ENCODE results near the gene CT45A2.
"Not testable (repeated sequence)": the region's sequence is repeated elsewhere in the genome, so short reads cannot be mapped to it uniquely, and the experiment has no call there.

CT45A2 gene

DNA sequence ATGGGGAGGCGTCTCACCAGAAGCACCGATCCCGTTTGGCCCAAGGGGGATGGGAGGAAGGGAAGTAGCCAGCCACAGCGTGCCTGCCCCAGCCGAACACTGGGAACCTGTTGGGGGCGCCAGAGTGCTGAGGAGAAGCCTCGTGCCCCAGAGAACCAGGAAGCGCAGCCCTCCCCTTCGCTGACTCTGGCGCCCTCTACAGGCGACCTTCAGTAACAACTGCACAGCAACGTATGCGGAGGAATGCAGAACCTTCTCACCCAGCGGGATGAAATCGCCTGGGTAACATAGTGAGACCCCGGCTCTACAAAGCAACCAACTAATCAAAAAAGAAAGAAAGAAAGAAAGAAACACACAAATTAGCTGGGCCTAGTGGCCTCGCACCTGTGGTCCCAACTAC lies at the start of gene CT45A2:
CT45A2 (minus strand) TSS at position 101 of the 400 bp plus-strand sequence. CDS start 3,747 bp downstream, outside the sequence.
- H4K20me1 ChIP-seq (ENCODE audit: insufficient read depth); H3K27me3 ChIP-seq (ENCODE audit: insufficient read depth, low read depth); H3K9ac ChIP-seq; H3K4me2 ChIP-seq; H3K79me2 ChIP-seq (ENCODE audit: insufficient read depth, low read depth); H3K4me3 ChIP-seq (IDR thresholded peaks at IDR 0.05; ENCODE audit: insufficient read depth, low read depth, low read length); H3K27ac ChIP-seq; H3K36me3 ChIP-seq (ENCODE audit: insufficient read depth); H2AFZ ChIP-seq (ENCODE audit: low read depth); H3K4me1 ChIP-seq (ENCODE audit: low read depth, poor library complexity, severe bottlenecking): not testable (repeated sequence)

DNA sequence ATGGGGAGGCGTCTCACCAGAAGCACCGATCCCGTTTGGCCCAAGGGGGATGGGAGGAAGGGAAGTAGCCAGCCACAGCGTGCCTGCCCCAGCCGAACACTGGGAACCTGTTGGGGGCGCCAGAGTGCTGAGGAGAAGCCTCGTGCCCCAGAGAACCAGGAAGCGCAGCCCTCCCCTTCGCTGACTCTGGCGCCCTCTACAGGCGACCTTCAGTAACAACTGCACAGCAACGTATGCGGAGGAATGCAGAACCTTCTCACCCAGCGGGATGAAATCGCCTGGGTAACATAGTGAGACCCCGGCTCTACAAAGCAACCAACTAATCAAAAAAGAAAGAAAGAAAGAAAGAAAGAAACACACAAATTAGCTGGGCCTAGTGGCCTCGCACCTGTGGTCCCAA lies 34.6 kb upstream of the CT45A2 start, which contains the start of gene CT45A8:
CT45A8 (minus strand) TSS at position 101 of the 400 bp plus-strand sequence. CDS start 3,755 bp downstream, outside the sequence.
- H3K4me1 ChIP-seq (ENCODE audit: low read depth, poor library complexity, severe bottlenecking) = not testable (repeated sequence)

DNA sequence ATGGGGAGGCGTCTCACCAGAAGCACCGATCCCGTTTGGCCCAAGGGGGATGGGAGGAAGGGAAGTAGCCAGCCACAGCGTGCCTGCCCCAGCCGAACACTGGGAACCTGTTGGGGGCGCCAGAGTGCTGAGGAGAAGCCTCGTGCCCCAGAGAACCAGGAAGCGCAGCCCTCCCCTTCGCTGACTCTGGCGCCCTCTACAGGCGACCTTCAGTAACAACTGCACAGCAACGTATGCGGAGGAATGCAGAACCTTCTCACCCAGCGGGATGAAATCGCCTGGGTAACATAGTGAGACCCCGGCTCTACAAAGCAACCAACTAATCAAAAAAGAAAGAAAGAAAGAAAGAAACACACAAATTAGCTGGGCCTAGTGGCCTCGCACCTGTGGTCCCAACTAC lies 17.4 kb upstream of the CT45A2 start, which contains the start of gene CT45A7:
CT45A7 (minus strand) TSS at position 101 of the 400 bp plus-strand sequence. CDS start 3,747 bp downstream, outside the sequence.
- not testable (repeated sequence) for H3K4me3 ChIP-seq (IDR thresholded peaks at IDR 0.05; ENCODE audit: insufficient read depth, low read depth, low read length); H3K27me3 ChIP-seq (ENCODE audit: insufficient read depth, low read depth); H3K4me1 ChIP-seq (ENCODE audit: low read depth, poor library complexity, severe bottlenecking); H4K20me1 ChIP-seq (ENCODE audit: insufficient read depth); H3K4me2 ChIP-seq; H2AFZ ChIP-seq (ENCODE audit: low read depth); H3K36me3 ChIP-seq (ENCODE audit: insufficient read depth); H3K27ac ChIP-seq; H3K9ac ChIP-seq; H3K79me2 ChIP-seq (ENCODE audit: insufficient read depth, low read depth)

More for the DNA sequence above, 34.6 kb upstream of the CT45A2 start, which contains the start of gene CT45A8:
- H3K79me2 ChIP-seq (ENCODE audit: insufficient read depth, low read depth); H3K27me3 ChIP-seq (ENCODE audit: insufficient read depth, low read depth); H4K20me1 ChIP-seq (ENCODE audit: insufficient read depth); H3K27ac ChIP-seq; H3K36me3 ChIP-seq (ENCODE audit: insufficient read depth); H2AFZ ChIP-seq (ENCODE audit: low read depth); H3K4me3 ChIP-seq (IDR thresholded peaks at IDR 0.05; ENCODE audit: insufficient read depth, low read depth, low read length); H3K9ac ChIP-seq; H3K4me2 ChIP-seq: not testable (repeated sequence)

GRCh38 chrX:135802687-135803086 lies 17.1 kb downstream of the CT45A2 start, which contains the start of gene CT45A6:
TSS of gene CT45A6 (minus strand) at chrX:135802787. CDS start at chrX:135798993, 3,794 bp downstream.
- not testable (repeated sequence) for H3K9ac ChIP-seq; H2AFZ ChIP-seq (ENCODE audit: low read depth); H3K27me3 ChIP-seq (ENCODE audit: insufficient read depth, low read depth); H3K4me2 ChIP-seq; H3K4me3 ChIP-seq (IDR thresholded peaks at IDR 0.05; ENCODE audit: insufficient read depth, low read depth, low read length); H3K27ac ChIP-seq; H3K36me3 ChIP-seq (ENCODE audit: insufficient read depth); H3K79me2 ChIP-seq (ENCODE audit: insufficient read depth, low read depth); H4K20me1 ChIP-seq (ENCODE audit: insufficient read depth); H3K4me1 ChIP-seq (ENCODE audit: low read depth, poor library complexity, severe bottlenecking)

- not testable (repeated sequence) for H3K4me3 ChIP-seq (IDR thresholded peaks at IDR 0.05; ENCODE audit: insufficient read depth, low read depth, low read length); H3K79me2 ChIP-seq (ENCODE audit: insufficient read depth, low read depth); H3K36me3 ChIP-seq (ENCODE audit: insufficient read depth); H3K9ac ChIP-seq; H2AFZ ChIP-seq (ENCODE audit: low read depth); H3K27me3 ChIP-seq (ENCODE audit: insufficient read depth, low read depth); H3K27ac ChIP-seq; H3K4me2 ChIP-seq; H4K20me1 ChIP-seq (ENCODE audit: insufficient read depth); H3K4me1 ChIP-seq (ENCODE audit: low read depth, poor library complexity, severe bottlenecking)
These were observed 34.4 kb downstream of the CT45A2 start, which contains the start of gene CT45A5 for GRCh38 chrX:135785403-135785802. TSS of gene CT45A5 (minus strand) at chrX:135785503. CDS start at chrX:135781729, 3,774 bp downstream.

GRCh38 chrX:135768091-135768490 lies 51.7 kb downstream of the CT45A2 start, which contains the start of gene CT45A3:
TSS of gene CT45A3 (minus strand) at chrX:135768191. CDS start at chrX:135764444, 3,747 bp downstream.
- H3K27me3 ChIP-seq (ENCODE audit: insufficient read depth, low read depth) = not testable (repeated sequence)

More at GRCh38 chrX:135768091-135768490, 51.7 kb downstream of the CT45A2 start, which contains the start of gene CT45A3:
- not testable (repeated sequence) for H3K36me3 ChIP-seq (ENCODE audit: insufficient read depth); H3K4me1 ChIP-seq (ENCODE audit: low read depth, poor library complexity, severe bottlenecking); H3K4me2 ChIP-seq; H2AFZ ChIP-seq (ENCODE audit: low read depth); H3K79me2 ChIP-seq (ENCODE audit: insufficient read depth, low read depth); H3K9ac ChIP-seq; H4K20me1 ChIP-seq (ENCODE audit: insufficient read depth); H3K4me3 ChIP-seq (IDR thresholded peaks at IDR 0.05; ENCODE audit: insufficient read depth, low read depth, low read length); H3K27ac ChIP-seq

All from KMS-11 (cell line).